Pancreas (tissue), 10 donors: ENCODE measurements around the gene NPPC. TPM values are rescaled to one million over a fixed set of nuclear protein-coding genes. Genes with fewer than 3 reads are reported as not detected.
"Not testable (repeated sequence)": the region's sequence is repeated elsewhere in the genome, so short reads cannot be mapped to it uniquely, and the experiment has no call there.

Experiments used
- ATAC-seq, 4 donors: fragments of 200-7000 bp; cut with Tn5 transposase; one replicate each; pipeline versions ENCODE4 v1.8.0 to v1.9.1; 2020; ENCODE audit warnings: mild to moderate bottlenecking in 4 of 4, moderate library complexity in 4 of 4
- DNase-seq, 6 donors: peaks; one replicate each; pipeline ENCODE4 v3.0.0-alpha.2; 2020
- FAIRE-seq: peaks from 2 replicates; lab custom pipeline; 2012; peaks lifted over from hg19 to GRCh38; lab: Jason Lieb, UNC
- H3K27ac ChIP-seq, 4 donors: fragments of 200-600 bp; sonication (generic); 1 replicate in 3 of 4; 2 replicates in 1 of 4; pipeline versions ENCODE4 v1.5.0 to v1.8.0; 2020
- H3K27me3 ChIP-seq, 4 donors: fragments of 200-600 bp; one replicate each; pipeline ENCODE4 v1.8.0; 2021
- H3K36me3 ChIP-seq, 3 donors: fragments of 200-600 bp; sonication (generic) in 1 of 3; one replicate each; pipeline versions ENCODE4 v1.5.0 to v1.8.0; 2020 to 2021
- H3K4me1 ChIP-seq, 3 donors: fragments of 200-600 bp; one replicate each; pipeline ENCODE4 v1.8.0; 2021
- H3K4me3 ChIP-seq, 4 donors: fragments of 200-600 bp; sonication (generic) in 2 of 4; one replicate each; pipeline versions ENCODE4 v1.5.0 to v1.8.0; 2020 to 2021
- H3K9me3 ChIP-seq, 4 donors: fragments of 200-600 bp; one replicate each; pipeline ENCODE4 v1.8.0; 2021
- CTCF ChIP-seq, 4 donors: fragments of 200-600 bp; sonication (generic) in 3 of 4; IDR thresholded peaks; one replicate each; pipeline versions ENCODE4 v1.5.0 to v1.8.0; 2021; ENCODE audit warnings: antibody characterized with exemption in 4 of 4
- WGBS, 2 donors: extraction: QIAGEN DNeasy Blood & Tissue Kit; methylation state at CpG; one replicate each; pipeline ENCODE4 v1.1.7; 2013; 5-methylcytosine and 5-hydroxymethylcytosine counted together
- intact Hi-C, 3 donors: fragments of 100-400 bp; cut with DNase I; formaldehyde crosslinking; loops; one replicate each; pipeline versions ENCODE4 v1.11.1 to v1.14.2; 2022
- polyA plus RNA-seq, 2 donors: library from polyadenylated mRNA; stranded (reverse); fragments of 200-250 nt; gene quantifications; one replicate each; pipeline ENCODE4 v1.2.3, GENCODE V29; 2013
- total RNA-seq, 6 donors: library from RNA; stranded (reverse); fragmentation: NEBNext Ultra II Directional in 4 of 6; extraction: Animal tissue kit (Norgen Biotek cat#: 25700) in 4 of 6; gene quantifications; one replicate each; pipeline versions ENCODE4 v1.2.1 to v1.2.4, GENCODE V29; 2021 to 2023
- donor health status: healthy with polysubstance abuse.
- donor health status: DM: no; HTN: no; CAD: no; lungs with moderate emphysema.
- donor health status: DM: no; HTN: no; CAD: no.
- donor health status: control.
- donor health status: control.
- donor health status: Bipolar disorder and iron deficiency.
- donor health status: DM: yes; HTN: yes; CAD: no.
- donor health status: DM: no; HTN: no; CAD: no.
- donor health status: DM: no; HTN: no; CAD: no.
- donor health status: DM: yes; HTN: yes; CAD: no.

NPPC gene
- total and polyA plus RNA-seq, 8 donors: 0.26 TPM; not detected in 7

- Histone ChIP-seq H3K36me3 (no peaks in the 10 kb centered on the region), H3K4me3 (no peak overlapping the region), H3K27ac (no peak overlapping the region), H3K9me3 (no peaks in the 10 kb centered on the region), H3K27me3 (no peaks in the 10 kb centered on the region), H3K4me1 (peaks cover 0 to 5% (median 0%) of the 10 kb centered on the region in 3 donors)
- no peak for FAIRE-seq
- no peak for ATAC-seq
- no peak for TF ChIP-seq CTCF (IDR thresholded peaks at IDR 0.05)
- intact Hi-C loops: no loop called here
- WGBS, 2 donors: 90 to 93% methylated on average over 6 of the region's 6 CpGs
- DNase-seq: no peak
Measured at GRCh38 chr2:231887756-231888155, 38.4 kb downstream of the NPPC start.

- H3K4me1 ChIP-seq: peaks cover 0 to 3% (median 0%) of the 10 kb centered on the region in 3 donors
- no peak for TF ChIP-seq CTCF (IDR thresholded peaks at IDR 0.05)
Measured at GRCh38 chr2:231886071-231886681, 40.0 kb downstream of the NPPC start.

GRCh38 chr2:231884438-231885140, 41.6 kb downstream of the NPPC start:
- DNase-seq: no peak
- H3K36me3 ChIP-seq: no peaks in the 10 kb centered on the region
- 61 to 66% methylated on average over 8 of the region's 8 CpGs for WGBS, 2 donors
- H3K4me1 ChIP-seq: no peaks in the 10 kb centered on the region
- no peaks in the 10 kb centered on the region for H3K9me3 ChIP-seq
- ATAC-seq: no peak
- intact Hi-C loops: no loop called here
- no peaks in the 10 kb centered on the region for H3K27me3 ChIP-seq
- no peak overlapping the region for H3K27ac ChIP-seq
- no peak for TF ChIP-seq CTCF (IDR thresholded peaks at IDR 0.05)
- FAIRE-seq: no peak
- no peak overlapping the region for H3K4me3 ChIP-seq

More at GRCh38 chr2:231886071-231886681, 40.0 kb downstream of the NPPC start:
- 65 to 72% methylated on average over 3 of the region's 3 CpGs for WGBS, 2 donors
- no peaks in the 10 kb centered on the region for H3K36me3 ChIP-seq
- DNase-seq: no peak
- no peaks in the 10 kb centered on the region for H3K27me3 ChIP-seq
- no peak for ATAC-seq
- no peak for FAIRE-seq
- H3K9me3 ChIP-seq: no peaks in the 10 kb centered on the region
- H3K27ac ChIP-seq: no peak overlapping the region
- intact Hi-C loops: no loop called here
- no peak overlapping the region for H3K4me3 ChIP-seq

GRCh38 chr2:231883468-231883881, 42.7 kb downstream of the NPPC start:
- Histone ChIP-seq H3K27me3 (no peaks in the 10 kb centered on the region), H3K4me3 (no peak overlapping the region), H3K36me3 (no peaks in the 10 kb centered on the region), H3K27ac (no peak overlapping the region), H3K9me3 (no peaks in the 10 kb centered on the region), H3K4me1 (no peaks in the 10 kb centered on the region)
- 44 to 53% methylated on average over 5 of the region's 5 CpGs for WGBS, 2 donors
- FAIRE-seq (no peak), DNase-seq (no peak), ATAC-seq (no peak)
- intact Hi-C loops: no loop called here
- no peak for TF ChIP-seq CTCF (IDR thresholded peaks at IDR 0.05)

- Histone ChIP-seq H3K9me3 (no peaks in the 10 kb centered on the region), H3K27ac (no peak overlapping the region), H3K27me3 (no peaks in the 10 kb centered on the region), H3K4me1 (no peaks in the 10 kb centered on the region), H3K36me3 (no peaks in the 10 kb centered on the region), H3K4me3 (no peak overlapping the region)
- WGBS, 2 donors: 69 to 76% methylated on average over 7 of the region's 7 CpGs
- FAIRE-seq: no peak
- TF ChIP-seq CTCF (IDR thresholded peaks at IDR 0.05): no peak
- intact Hi-C loops: no loop called here
- ATAC-seq: no peak
- DNase-seq: no peak
Measured at GRCh38 chr2:231882646-231883045, 43.5 kb downstream of the NPPC start.

GRCh38 chr2:231880371-231880770, 45.8 kb downstream of the NPPC start:
- H3K36me3 ChIP-seq, DNase-seq, H3K4me1 ChIP-seq, H3K27me3 ChIP-seq, H3K4me3 ChIP-seq, ATAC-seq, H3K27ac ChIP-seq, H3K9me3 ChIP-seq, FAIRE-seq, intact Hi-C loops: not testable (repeated sequence)
- WGBS, 2 donors: 62 to 69% methylated on average over 4 of the region's 4 CpGs
